Endothelial cell (in vitro differentiated cells): ENCODE results near the gene TP53BP1. TPM values are rescaled to one million over a fixed set of nuclear protein-coding genes. Genes with fewer than 3 reads are reported as not detected.
"Not testable (repeated sequence)": the region's sequence is repeated elsewhere in the genome, so short reads cannot be mapped to it uniquely, and the experiment has no call there.

Source experiments
- DNase-seq: peaks from one replicate; pipeline ENCODE4 v3.0.0; 2021; ENCODE audit warnings: low spot score
- H3K27ac Mint-ChIP-seq: one replicate; pipeline ENCODE4 v1.8.0; 2021; ENCODE audit warnings: mixed read lengths, inconsistent platforms; ENCODE audit not compliant: unreplicated experiment
- H3K27me3 Mint-ChIP-seq: one replicate; pipeline ENCODE4 v1.8.0; 2021; ENCODE audit warnings: mild to moderate bottlenecking, moderate library complexity, mixed read lengths, inconsistent platforms; ENCODE audit not compliant: unreplicated experiment
- H3K36me3 Mint-ChIP-seq: one replicate; pipeline ENCODE4 v1.8.0; 2021; ENCODE audit warnings: mild to moderate bottlenecking, low read depth, mixed read lengths, inconsistent platforms; ENCODE audit not compliant: unreplicated experiment
- H3K4me1 Mint-ChIP-seq: one replicate; pipeline ENCODE4 v1.8.0; 2021; ENCODE audit warnings: mild to moderate bottlenecking, mixed read lengths, inconsistent platforms; ENCODE audit not compliant: unreplicated experiment
- H3K4me3 Mint-ChIP-seq: one replicate; pipeline ENCODE4 v1.8.0; 2021; ENCODE audit warnings: mild to moderate bottlenecking, mixed read lengths, inconsistent platforms; ENCODE audit not compliant: unreplicated experiment
- H3K9me3 Mint-ChIP-seq: one replicate; pipeline ENCODE4 v1.8.0; 2021; ENCODE audit warnings: mixed read lengths, inconsistent platforms; ENCODE audit not compliant: unreplicated experiment
- total RNA-seq: library from RNA; stranded (reverse); fragmentation: NEBNext Ultra II Directional; extraction: Animal tissue kit (Norgen Biotek cat#: 25700); gene quantifications from one replicate; pipeline ENCODE4 v1.2.1, GENCODE V29; 2021; ENCODE audit not compliant: unreplicated experiment
- TF ChIP-seq, protein P1 (sequence below): fragments of 200-600 bp; sonication (generic); IDR thresholded peaks from one replicate; pipeline ENCODE4 v1.5.0; 2021; ENCODE audit warnings: antibody characterized with exemption; ENCODE audit not compliant: unreplicated experiment

The TP53BP1 gene
- total RNA-seq, 1 donor from 2014 or later: 97.5 TPM

DNA sequence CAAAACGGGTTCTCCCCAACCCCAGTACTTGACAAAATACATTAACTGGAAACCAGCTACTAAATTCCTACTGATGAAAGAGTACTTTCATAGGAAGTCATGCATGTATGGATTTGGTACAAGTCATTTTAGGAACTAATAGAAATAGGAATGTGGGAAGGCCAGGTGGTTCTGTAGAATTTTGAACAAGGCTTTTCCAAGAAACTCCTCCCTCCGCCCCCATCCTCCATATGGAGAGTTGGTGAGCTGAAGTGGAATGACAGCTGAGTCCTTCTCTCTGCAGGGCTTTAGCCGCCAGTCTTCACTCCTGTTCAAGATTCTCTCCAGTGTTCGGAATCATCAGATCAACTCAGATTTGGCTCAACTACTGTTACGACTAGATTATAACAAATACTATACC lies 88.8 kb downstream of the TP53BP1 start:
- Mint-ChIP-seq H3K36me3 (peaks cover 68% of the 10 kb centered on the region), H3K4me3 (peak overlapping the region; percentile 60)

DNA sequence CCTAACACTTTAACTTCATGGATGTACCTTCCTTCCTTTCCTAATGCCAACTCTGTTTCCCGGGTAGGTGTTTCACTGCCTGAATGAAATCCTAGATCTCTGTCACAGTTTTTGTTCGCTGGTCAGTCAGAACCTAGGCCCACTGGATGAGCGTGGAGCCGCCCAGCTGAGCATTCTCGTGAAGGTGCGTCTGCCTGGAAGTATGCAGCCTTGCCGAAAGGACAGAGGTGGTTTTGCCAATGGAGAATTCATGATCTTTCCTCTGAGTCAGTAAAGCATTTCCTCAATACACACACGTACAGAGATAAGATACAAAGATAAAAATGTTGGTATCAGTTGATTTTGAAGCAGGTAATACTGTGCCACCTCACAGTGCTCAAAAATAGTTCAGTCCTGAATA lies 89.3 kb downstream of the TP53BP1 start:
- H3K9me3 Mint-ChIP-seq: no peaks in the 10 kb centered on the region
- peaks cover 4% of the 10 kb centered on the region for H3K27me3 Mint-ChIP-seq
- H3K4me1 Mint-ChIP-seq: peaks cover 23% of the 10 kb centered on the region
- H3K27ac Mint-ChIP-seq: no peak overlapping the region
- peaks cover 70% of the 10 kb centered on the region for H3K36me3 Mint-ChIP-seq
- no peak overlapping the region for H3K4me3 Mint-ChIP-seq
- TF ChIP-seq, protein P1, sequence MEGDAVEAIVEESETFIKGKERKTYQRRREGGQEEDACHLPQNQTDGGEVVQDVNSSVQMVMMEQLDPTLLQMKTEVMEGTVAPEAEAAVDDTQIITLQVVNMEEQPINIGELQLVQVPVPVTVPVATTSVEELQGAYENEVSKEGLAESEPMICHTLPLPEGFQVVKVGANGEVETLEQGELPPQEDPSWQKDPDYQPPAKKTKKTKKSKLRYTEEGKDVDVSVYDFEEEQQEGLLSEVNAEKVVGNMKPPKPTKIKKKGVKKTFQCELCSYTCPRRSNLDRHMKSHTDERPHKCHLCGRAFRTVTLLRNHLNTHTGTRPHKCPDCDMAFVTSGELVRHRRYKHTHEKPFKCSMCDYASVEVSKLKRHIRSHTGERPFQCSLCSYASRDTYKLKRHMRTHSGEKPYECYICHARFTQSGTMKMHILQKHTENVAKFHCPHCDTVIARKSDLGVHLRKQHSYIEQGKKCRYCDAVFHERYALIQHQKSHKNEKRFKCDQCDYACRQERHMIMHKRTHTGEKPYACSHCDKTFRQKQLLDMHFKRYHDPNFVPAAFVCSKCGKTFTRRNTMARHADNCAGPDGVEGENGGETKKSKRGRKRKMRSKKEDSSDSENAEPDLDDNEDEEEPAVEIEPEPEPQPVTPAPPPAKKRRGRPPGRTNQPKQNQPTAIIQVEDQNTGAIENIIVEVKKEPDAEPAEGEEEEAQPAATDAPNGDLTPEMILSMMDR: no peak
- DNase-seq: no peak

More for the DNA sequence above, 88.8 kb downstream of the TP53BP1 start:
- Mint-ChIP-seq H3K27ac (no peak overlapping the region), H3K4me1 (peaks cover 25% of the 10 kb centered on the region), H3K9me3 (no peaks in the 10 kb centered on the region), H3K27me3 (peaks cover 4% of the 10 kb centered on the region)
- DNase-seq: no peak
- TF ChIP-seq, protein P1: no peak

DNA sequence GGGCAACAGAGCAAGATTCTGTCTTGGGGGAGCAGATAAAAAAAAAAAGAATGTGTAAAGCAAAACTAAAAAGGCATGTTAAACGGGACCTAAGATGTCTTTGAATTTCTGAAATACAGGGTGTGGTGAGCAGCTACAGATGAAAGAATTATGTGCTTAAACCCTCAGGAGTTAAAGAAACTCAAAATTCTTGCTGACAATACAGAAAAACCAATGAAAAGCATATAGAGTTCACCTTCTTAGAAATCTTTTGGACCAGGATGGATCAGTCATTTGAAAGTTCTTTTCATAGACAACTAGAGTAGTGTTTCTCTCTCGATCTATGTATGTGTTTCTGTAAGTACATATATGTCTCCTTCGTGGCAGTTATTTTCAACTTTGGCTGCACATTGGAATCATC lies 90.7 kb downstream of the TP53BP1 start:
- Mint-ChIP-seq H3K27ac (no peak overlapping the region), H3K4me3 (peak overlapping the region; percentile 15), H3K36me3 (peaks cover 59% of the 10 kb centered on the region), H3K4me1 (peaks cover 22% of the 10 kb centered on the region), H3K9me3 (no peaks in the 10 kb centered on the region), H3K27me3 (peaks cover 4% of the 10 kb centered on the region)
- TF ChIP-seq, protein P1: no peak
- DNase-seq: no peak

DNA sequence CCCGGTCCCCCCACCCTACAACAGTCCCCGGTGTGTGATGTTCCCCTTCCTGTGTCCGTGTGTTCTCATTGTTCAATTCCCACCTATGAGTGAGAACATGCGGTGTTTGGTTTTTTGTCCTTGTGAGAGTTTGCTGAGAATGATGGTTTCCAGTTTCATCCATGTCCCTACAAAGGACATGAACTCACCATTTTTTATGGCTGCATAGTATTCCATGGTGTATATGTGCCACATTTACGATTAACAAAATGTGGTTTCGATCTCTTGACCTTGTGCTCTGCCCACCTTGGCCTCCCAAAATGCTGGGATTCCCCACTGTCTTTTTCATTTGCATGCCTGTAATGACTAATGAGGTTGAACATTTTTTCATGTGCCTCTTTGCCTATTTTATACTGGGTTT lies 99.4 kb downstream of the TP53BP1 start:
- not testable (repeated sequence) for H3K9me3 Mint-ChIP-seq, DNase-seq, H3K27ac Mint-ChIP-seq, H3K4me3 Mint-ChIP-seq, H3K4me1 Mint-ChIP-seq, H3K27me3 Mint-ChIP-seq
- H3K36me3 Mint-ChIP-seq: peaks cover 27% of the 10 kb centered on the region

DNA sequence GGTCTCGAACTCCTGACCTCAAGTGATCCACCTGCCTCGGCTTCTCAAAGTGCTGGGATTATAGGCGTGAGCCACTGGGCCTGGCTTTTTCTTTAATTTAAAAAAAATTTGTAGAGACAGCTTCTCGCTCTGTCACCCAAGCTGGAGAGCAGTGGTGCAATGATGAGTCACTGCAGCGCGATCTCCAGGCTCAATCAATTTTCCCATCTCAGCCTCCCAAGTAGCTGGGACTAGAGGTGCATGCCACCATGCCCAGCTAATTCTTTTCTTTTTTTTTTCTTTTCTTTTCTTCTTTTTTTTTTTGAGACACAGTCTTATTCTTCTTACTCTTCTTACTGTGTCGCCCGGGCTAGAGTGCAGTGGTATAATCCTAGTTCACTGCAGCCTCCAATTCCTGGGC lies 102.2 kb downstream of the TP53BP1 start:
- no peak for DNase-seq
- Mint-ChIP-seq H3K9me3 (no peaks in the 10 kb centered on the region), H3K27ac (no peak overlapping the region), H3K4me1 (no peaks in the 10 kb centered on the region), H3K36me3 (peaks cover 23% of the 10 kb centered on the region), H3K4me3 (no peak overlapping the region), H3K27me3 (no peaks in the 10 kb centered on the region)
- TF ChIP-seq, protein P1: no peak

DNA sequence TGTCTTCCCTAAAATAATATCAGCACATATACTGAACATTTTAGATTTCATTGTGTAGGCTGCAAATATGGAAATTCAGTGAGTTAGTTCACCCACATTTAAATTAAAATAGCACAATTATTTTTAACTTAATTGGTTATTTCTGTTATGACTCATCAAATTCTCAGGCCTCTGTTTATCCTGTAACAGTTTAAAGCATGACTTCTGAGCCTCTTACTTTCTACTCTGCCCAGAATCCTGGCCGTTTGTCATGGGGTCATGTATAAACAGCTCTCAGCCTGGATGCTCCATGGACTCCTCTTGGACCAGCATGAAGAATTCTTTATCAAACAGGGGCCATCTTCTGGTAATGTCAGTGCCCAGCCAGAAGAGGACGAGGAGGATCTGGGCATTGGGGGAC lies 109.9 kb downstream of the TP53BP1 start:
- H3K27me3 Mint-ChIP-seq: no peaks in the 10 kb centered on the region
- H3K4me3 Mint-ChIP-seq: no peak overlapping the region
- peaks cover 32% of the 10 kb centered on the region for H3K36me3 Mint-ChIP-seq
- TF ChIP-seq, protein P1: no peak
- H3K9me3 Mint-ChIP-seq: no peaks in the 10 kb centered on the region
- no peak for DNase-seq
- H3K4me1 Mint-ChIP-seq: no peaks in the 10 kb centered on the region
- no peak overlapping the region for H3K27ac Mint-ChIP-seq
